Smooth muscle cell (in vitro differentiated cells): ENCODE results near the gene MPV17L2. TPM values are rescaled to one million over a fixed set of nuclear protein-coding genes. Genes with fewer than 3 reads are reported as not detected.
"Not testable (repeated sequence)": the region's sequence is repeated elsewhere in the genome, so short reads cannot be mapped to it uniquely, and the experiment has no call there.

Source experiments
- DNase-seq: peaks from one replicate; lab custom pipeline; 2025; ENCODE audit not compliant: unreplicated experiment; lab: John Stamatoyannopoulos, UW
- H2AFZ ChIP-seq: fragments of 200-600 bp; sonication (generic); 2 replicates; pipeline ENCODE4 v1.6.0; 2016; ENCODE audit warnings: antibody characterized with exemption, low read depth, mild to moderate bottlenecking
- H3F3A ChIP-seq: fragments of 200-600 bp; sonication (generic); 2 replicates; pipeline ENCODE4 v1.6.0; 2017; ENCODE audit warnings: antibody characterized with exemption, low read depth
- H3K27ac ChIP-seq: fragments of 200-600 bp; sonication (generic); 2 replicates; pipeline ENCODE4 v1.5.1; 2016; ENCODE audit warnings: low read depth, mild to moderate bottlenecking
- H3K27me3 ChIP-seq: fragments of 200-600 bp; sonication (generic); 2 replicates; pipeline ENCODE4 v1.6.1; 2016; ENCODE audit warnings: low read depth, mild to moderate bottlenecking
- H3K36me3 ChIP-seq: fragments of 200-600 bp; sonication (generic); 2 replicates; pipeline ENCODE4 v1.5.1; 2016; ENCODE audit warnings: low read depth
- H3K4me1 ChIP-seq: fragments of 200-600 bp; sonication (generic); 2 replicates; pipeline ENCODE4 v1.5.1; 2016; ENCODE audit warnings: low read depth
- H3K4me2 ChIP-seq: fragments of 200-600 bp; sonication (generic); 2 replicates; pipeline ENCODE4 v1.6.0; 2016; ENCODE audit warnings: mild to moderate bottlenecking
- H3K4me3 ChIP-seq: fragments of 200-600 bp; sonication (generic); 2 replicates; pipeline ENCODE4 v1.5.1; 2016; ENCODE audit warnings: mild to moderate bottlenecking
- H3K79me2 ChIP-seq: fragments of 200-600 bp; sonication (generic); 2 replicates; pipeline ENCODE4 v1.6.0; 2016; ENCODE audit warnings: low read depth, mild to moderate bottlenecking
- H3K9ac ChIP-seq: fragments of 200-600 bp; sonication (generic); 2 replicates; pipeline ENCODE4 v1.6.0; 2016; ENCODE audit warnings: low read depth
- H3K9me3 ChIP-seq: fragments of 200-600 bp; sonication (generic); replicated peaks from 2 replicates; pipeline ENCODE4 v1.5.1; 2016; ENCODE audit warnings: low read depth
- H4K20me1 ChIP-seq: fragments of 200-600 bp; sonication (generic); 2 replicates; pipeline ENCODE4 v1.6.0; 2016; ENCODE audit warnings: low read depth
- WGBS: methylation state at CpG from one replicate; pipeline ENCODE4 v1.1.7; 2016; ENCODE audit warnings: low lambda C conversion rate; 5-methylcytosine and 5-hydroxymethylcytosine counted together
- polyA plus RNA-seq: library from polyadenylated mRNA; unstranded; fragments of >200 nt; fragmentation: Nextera tagmentation; extraction: Ambion mirVana; gene quantifications from 2 replicates; pipeline ENCODE4 v1.2.1, GENCODE V29; 2016
- total RNA-seq: library from RNA; depleted of rRNA; stranded (reverse); fragments of >200 nt; gene quantifications from 2 replicates; pipeline ENCODE4 v1.2.3, GENCODE V29; 2014
- TF ChIP-seq, protein P1 (sequence below): fragments of 200-600 bp; sonication (generic); IDR thresholded peaks from 2 replicates; pipeline ENCODE4 v1.5.1; 2017; ENCODE audit warnings: borderline replicate concordance, mild to moderate bottlenecking, antibody characterized with exemption; ENCODE audit not compliant: insufficient read depth, poor library complexity, severe bottlenecking

MPV17L2 gene
- total and polyA plus RNA-seq, 2 experiments from 2014 or later, result 11.6 to 28.7 TPM

GRCh38 chr19:18157465-18158063 is 35.5 kb upstream of the MPV17L2 start:
- H3K27me3 ChIP-seq, result no peaks in the 10 kb centered on the region
- no peaks in the 10 kb centered on the region for H3K9me3 ChIP-seq
- H3K27ac ChIP-seq, result no peak overlapping the region
- no peak overlapping the region for H3K4me3 ChIP-seq
- peaks cover 12% of the 10 kb centered on the region for H3K4me1 ChIP-seq
- peaks cover 44% of the 10 kb centered on the region for H4K20me1 ChIP-seq
- H3K4me2 ChIP-seq, result no peak overlapping the region
- DNase-seq, result no peak
- 88% methylated on average over 18 of the region's 18 CpGs for WGBS
- no peak overlapping the region for H3K9ac ChIP-seq
- no peaks in the 10 kb centered on the region for H3K36me3 ChIP-seq
- no peaks in the 10 kb centered on the region for H3F3A ChIP-seq
- H2AFZ ChIP-seq, result no peak overlapping the region
- H3K79me2 ChIP-seq, result peaks cover 24% of the 10 kb centered on the region
- TF ChIP-seq, protein P1, sequence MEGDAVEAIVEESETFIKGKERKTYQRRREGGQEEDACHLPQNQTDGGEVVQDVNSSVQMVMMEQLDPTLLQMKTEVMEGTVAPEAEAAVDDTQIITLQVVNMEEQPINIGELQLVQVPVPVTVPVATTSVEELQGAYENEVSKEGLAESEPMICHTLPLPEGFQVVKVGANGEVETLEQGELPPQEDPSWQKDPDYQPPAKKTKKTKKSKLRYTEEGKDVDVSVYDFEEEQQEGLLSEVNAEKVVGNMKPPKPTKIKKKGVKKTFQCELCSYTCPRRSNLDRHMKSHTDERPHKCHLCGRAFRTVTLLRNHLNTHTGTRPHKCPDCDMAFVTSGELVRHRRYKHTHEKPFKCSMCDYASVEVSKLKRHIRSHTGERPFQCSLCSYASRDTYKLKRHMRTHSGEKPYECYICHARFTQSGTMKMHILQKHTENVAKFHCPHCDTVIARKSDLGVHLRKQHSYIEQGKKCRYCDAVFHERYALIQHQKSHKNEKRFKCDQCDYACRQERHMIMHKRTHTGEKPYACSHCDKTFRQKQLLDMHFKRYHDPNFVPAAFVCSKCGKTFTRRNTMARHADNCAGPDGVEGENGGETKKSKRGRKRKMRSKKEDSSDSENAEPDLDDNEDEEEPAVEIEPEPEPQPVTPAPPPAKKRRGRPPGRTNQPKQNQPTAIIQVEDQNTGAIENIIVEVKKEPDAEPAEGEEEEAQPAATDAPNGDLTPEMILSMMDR, result no peak

DNA sequence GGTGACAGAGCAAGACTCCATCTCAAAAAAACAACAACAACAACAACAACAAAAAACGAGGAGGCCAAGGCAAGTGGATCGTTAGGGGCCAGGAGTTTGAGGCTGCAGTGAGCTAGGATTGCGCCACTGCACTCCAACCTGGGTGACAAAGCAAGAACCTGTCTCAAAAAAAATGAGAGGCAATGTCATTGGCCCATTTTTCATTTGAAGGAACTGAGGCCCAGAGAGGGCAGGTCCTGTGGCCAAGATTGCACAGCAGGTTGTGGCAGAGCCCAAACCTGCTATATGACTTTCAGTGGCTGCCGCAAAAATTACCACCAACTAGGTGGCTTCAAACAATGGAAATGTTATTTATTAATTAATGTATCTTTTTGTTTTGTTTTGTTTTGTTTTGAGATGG is 34.6 kb upstream of the MPV17L2 start:
- peaks cover 22% of the 10 kb centered on the region for H3K79me2 ChIP-seq
- no peak for DNase-seq
- no peak overlapping the region for H3K4me2 ChIP-seq
- H2AFZ ChIP-seq, result no peak overlapping the region
- H3F3A ChIP-seq, result no peaks in the 10 kb centered on the region
- no peak overlapping the region for H3K27ac ChIP-seq
- no peak overlapping the region for H3K4me3 ChIP-seq
- no peaks in the 10 kb centered on the region for H3K36me3 ChIP-seq
- peaks cover 44% of the 10 kb centered on the region for H4K20me1 ChIP-seq
- TF ChIP-seq, protein P1, result no peak
- H3K4me1 ChIP-seq, result peaks cover 12% of the 10 kb centered on the region
- H3K9ac ChIP-seq, result no peak overlapping the region
- no peaks in the 10 kb centered on the region for H3K9me3 ChIP-seq
- 97% methylated on average over 4 of the region's 4 CpGs for WGBS
- no peaks in the 10 kb centered on the region for H3K27me3 ChIP-seq

GRCh38 chr19:18159059-18159616 is 33.9 kb upstream of the MPV17L2 start:
- not testable (repeated sequence) for DNase-seq, H3K9ac ChIP-seq, H2AFZ ChIP-seq, H3K36me3 ChIP-seq, H3K4me2 ChIP-seq, H3K9me3 ChIP-seq, H3K4me1 ChIP-seq, H3K27me3 ChIP-seq, H3K4me3 ChIP-seq, H3F3A ChIP-seq, H3K27ac ChIP-seq
- H4K20me1 ChIP-seq, result peaks cover 39% of the 10 kb centered on the region
- WGBS, result 87% methylated on average over 6 of the region's 6 CpGs
- H3K79me2 ChIP-seq, result peaks cover 16% of the 10 kb centered on the region

- Histone ChIP-seq H3K4me2 (no peak overlapping the region), H3K27ac (no peak overlapping the region), H3K36me3 (no peaks in the 10 kb centered on the region), H3K9ac (no peak overlapping the region), H3K4me3 (no peak overlapping the region), H3K4me1 (peaks cover 3% of the 10 kb centered on the region), H2AFZ (no peak overlapping the region), H3K27me3 (no peaks in the 10 kb centered on the region), H3K79me2 (peaks cover 9% of the 10 kb centered on the region), H4K20me1 (peaks cover 33% of the 10 kb centered on the region), H3K9me3 (no peaks in the 10 kb centered on the region), H3F3A (no peaks in the 10 kb centered on the region)
- no peak for DNase-seq
- 95% methylated on average over 10 of the region's 10 CpGs for WGBS
- TF ChIP-seq, protein P1, result no peak
These were observed 33.2 kb upstream of the MPV17L2 start for GRCh38 chr19:18159810-18160209.
